ENCODE measurements around the gene TRAM2. TPM values are rescaled to one million over a fixed set of nuclear protein-coding genes. Genes with fewer than 3 reads are reported as not detected.

TRAM2 gene
- total and polyA plus RNA-seq, 9 of the 15 experiments (the other 6 are each of a cell fraction or from before 2014, with no cell fraction given), result 2.6 to 13.3 (median 8.9) TPM

DNA sequence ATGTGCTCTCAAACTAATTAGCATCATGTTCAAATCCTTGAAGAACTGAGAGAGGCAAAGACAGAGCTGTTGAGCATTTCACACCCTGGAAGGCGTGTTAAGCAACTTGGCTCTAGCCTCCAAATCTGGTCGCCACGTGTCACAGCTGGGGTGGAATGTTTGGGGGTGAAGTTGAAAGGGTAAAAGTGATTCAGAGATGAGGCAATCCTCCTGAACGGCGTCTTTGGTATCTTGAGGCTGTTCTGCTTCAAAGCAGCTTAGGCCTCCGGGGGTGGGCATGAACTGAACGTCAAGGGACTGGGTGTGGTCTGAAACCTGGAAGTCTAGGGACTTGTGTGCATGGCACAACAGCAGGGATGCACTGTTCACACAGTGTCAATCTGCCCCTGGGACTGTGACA, 62.3 kb downstream of the TRAM2 start (continued):
- TF ChIP-seq, protein P1, sequence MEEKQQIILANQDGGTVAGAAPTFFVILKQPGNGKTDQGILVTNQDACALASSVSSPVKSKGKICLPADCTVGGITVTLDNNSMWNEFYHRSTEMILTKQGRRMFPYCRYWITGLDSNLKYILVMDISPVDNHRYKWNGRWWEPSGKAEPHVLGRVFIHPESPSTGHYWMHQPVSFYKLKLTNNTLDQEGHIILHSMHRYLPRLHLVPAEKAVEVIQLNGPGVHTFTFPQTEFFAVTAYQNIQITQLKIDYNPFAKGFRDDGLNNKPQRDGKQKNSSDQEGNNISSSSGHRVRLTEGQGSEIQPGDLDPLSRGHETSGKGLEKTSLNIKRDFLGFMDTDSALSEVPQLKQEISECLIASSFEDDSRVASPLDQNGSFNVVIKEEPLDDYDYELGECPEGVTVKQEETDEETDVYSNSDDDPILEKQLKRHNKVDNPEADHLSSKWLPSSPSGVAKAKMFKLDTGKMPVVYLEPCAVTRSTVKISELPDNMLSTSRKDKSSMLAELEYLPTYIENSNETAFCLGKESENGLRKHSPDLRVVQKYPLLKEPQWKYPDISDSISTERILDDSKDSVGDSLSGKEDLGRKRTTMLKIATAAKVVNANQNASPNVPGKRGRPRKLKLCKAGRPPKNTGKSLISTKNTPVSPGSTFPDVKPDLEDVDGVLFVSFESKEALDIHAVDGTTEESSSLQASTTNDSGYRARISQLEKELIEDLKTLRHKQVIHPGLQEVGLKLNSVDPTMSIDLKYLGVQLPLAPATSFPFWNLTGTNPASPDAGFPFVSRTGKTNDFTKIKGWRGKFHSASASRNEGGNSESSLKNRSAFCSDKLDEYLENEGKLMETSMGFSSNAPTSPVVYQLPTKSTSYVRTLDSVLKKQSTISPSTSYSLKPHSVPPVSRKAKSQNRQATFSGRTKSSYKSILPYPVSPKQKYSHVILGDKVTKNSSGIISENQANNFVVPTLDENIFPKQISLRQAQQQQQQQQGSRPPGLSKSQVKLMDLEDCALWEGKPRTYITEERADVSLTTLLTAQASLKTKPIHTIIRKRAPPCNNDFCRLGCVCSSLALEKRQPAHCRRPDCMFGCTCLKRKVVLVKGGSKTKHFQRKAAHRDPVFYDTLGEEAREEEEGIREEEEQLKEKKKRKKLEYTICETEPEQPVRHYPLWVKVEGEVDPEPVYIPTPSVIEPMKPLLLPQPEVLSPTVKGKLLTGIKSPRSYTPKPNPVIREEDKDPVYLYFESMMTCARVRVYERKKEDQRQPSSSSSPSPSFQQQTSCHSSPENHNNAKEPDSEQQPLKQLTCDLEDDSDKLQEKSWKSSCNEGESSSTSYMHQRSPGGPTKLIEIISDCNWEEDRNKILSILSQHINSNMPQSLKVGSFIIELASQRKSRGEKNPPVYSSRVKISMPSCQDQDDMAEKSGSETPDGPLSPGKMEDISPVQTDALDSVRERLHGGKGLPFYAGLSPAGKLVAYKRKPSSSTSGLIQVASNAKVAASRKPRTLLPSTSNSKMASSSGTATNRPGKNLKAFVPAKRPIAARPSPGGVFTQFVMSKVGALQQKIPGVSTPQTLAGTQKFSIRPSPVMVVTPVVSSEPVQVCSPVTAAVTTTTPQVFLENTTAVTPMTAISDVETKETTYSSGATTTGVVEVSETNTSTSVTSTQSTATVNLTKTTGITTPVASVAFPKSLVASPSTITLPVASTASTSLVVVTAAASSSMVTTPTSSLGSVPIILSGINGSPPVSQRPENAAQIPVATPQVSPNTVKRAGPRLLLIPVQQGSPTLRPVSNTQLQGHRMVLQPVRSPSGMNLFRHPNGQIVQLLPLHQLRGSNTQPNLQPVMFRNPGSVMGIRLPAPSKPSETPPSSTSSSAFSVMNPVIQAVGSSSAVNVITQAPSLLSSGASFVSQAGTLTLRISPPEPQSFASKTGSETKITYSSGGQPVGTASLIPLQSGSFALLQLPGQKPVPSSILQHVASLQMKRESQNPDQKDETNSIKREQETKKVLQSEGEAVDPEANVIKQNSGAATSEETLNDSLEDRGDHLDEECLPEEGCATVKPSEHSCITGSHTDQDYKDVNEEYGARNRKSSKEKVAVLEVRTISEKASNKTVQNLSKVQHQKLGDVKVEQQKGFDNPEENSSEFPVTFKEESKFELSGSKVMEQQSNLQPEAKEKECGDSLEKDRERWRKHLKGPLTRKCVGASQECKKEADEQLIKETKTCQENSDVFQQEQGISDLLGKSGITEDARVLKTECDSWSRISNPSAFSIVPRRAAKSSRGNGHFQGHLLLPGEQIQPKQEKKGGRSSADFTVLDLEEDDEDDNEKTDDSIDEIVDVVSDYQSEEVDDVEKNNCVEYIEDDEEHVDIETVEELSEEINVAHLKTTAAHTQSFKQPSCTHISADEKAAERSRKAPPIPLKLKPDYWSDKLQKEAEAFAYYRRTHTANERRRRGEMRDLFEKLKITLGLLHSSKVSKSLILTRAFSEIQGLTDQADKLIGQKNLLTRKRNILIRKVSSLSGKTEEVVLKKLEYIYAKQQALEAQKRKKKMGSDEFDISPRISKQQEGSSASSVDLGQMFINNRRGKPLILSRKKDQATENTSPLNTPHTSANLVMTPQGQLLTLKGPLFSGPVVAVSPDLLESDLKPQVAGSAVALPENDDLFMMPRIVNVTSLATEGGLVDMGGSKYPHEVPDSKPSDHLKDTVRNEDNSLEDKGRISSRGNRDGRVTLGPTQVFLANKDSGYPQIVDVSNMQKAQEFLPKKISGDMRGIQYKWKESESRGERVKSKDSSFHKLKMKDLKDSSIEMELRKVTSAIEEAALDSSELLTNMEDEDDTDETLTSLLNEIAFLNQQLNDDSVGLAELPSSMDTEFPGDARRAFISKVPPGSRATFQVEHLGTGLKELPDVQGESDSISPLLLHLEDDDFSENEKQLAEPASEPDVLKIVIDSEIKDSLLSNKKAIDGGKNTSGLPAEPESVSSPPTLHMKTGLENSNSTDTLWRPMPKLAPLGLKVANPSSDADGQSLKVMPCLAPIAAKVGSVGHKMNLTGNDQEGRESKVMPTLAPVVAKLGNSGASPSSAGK (IDR thresholded peaks at IDR 0.05), result peak; percentile 32; the same call in 1 of the 2 replicates
- TF ChIP-seq HNRNPLL (IDR thresholded peaks at IDR 0.05; ENCODE audit: low read depth, low read length, poor library complexity, severe bottlenecking) (no peak), NR2C2 (CRISPR knock-in tag; IDR thresholded peaks at IDR 0.05) (no peak), NR2C2 (tag; IDR thresholded peaks at IDR 0.05) (peak; percentile 49), ARID1B (IDR thresholded peaks at IDR 0.05) (no peak)
- TF ChIP-seq, protein P2, sequence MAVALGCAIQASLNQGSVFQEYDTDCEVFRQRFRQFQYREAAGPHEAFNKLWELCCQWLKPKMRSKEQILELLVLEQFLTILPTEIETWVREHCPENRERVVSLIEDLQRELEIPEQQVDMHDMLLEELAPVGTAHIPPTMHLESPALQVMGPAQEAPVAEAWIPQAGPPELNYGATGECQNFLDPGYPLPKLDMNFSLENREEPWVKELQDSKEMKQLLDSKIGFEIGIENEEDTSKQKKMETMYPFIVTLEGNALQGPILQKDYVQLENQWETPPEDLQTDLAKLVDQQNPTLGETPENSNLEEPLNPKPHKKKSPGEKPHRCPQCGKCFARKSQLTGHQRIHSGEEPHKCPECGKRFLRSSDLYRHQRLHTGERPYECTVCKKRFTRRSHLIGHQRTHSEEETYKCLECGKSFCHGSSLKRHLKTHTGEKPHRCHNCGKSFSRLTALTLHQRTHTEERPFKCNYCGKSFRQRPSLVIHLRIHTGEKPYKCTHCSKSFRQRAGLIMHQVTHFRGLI (CRISPR knock-in tag; IDR thresholded peaks at IDR 0.05), result no peak
- TF ChIP-seq, protein P3, sequence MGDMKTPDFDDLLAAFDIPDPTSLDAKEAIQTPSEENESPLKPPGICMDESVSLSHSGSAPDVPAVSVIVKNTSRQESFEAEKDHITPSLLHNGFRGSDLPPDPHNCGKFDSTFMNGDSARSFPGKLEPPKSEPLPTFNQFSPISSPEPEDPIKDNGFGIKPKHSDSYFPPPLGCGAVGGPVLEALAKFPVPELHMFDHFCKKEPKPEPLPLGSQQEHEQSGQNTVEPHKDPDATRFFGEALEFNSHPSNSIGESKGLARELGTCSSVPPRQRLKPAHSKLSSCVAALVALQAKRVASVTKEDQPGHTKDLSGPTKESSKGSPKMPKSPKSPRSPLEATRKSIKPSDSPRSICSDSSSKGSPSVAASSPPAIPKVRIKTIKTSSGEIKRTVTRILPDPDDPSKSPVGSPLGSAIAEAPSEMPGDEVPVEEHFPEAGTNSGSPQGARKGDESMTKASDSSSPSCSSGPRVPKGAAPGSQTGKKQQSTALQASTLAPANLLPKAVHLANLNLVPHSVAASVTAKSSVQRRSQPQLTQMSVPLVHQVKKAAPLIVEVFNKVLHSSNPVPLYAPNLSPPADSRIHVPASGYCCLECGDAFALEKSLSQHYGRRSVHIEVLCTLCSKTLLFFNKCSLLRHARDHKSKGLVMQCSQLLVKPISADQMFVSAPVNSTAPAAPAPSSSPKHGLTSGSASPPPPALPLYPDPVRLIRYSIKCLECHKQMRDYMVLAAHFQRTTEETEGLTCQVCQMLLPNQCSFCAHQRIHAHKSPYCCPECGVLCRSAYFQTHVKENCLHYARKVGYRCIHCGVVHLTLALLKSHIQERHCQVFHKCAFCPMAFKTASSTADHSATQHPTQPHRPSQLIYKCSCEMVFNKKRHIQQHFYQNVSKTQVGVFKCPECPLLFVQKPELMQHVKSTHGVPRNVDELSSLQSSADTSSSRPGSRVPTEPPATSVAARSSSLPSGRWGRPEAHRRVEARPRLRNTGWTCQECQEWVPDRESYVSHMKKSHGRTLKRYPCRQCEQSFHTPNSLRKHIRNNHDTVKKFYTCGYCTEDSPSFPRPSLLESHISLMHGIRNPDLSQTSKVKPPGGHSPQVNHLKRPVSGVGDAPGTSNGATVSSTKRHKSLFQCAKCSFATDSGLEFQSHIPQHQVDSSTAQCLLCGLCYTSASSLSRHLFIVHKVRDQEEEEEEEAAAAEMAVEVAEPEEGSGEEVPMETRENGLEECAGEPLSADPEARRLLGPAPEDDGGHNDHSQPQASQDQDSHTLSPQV (IDR thresholded peaks at IDR 0.05), result peak; percentile 42; the same call in 1 of the 2 replicates
- TF ChIP-seq, protein P4, sequence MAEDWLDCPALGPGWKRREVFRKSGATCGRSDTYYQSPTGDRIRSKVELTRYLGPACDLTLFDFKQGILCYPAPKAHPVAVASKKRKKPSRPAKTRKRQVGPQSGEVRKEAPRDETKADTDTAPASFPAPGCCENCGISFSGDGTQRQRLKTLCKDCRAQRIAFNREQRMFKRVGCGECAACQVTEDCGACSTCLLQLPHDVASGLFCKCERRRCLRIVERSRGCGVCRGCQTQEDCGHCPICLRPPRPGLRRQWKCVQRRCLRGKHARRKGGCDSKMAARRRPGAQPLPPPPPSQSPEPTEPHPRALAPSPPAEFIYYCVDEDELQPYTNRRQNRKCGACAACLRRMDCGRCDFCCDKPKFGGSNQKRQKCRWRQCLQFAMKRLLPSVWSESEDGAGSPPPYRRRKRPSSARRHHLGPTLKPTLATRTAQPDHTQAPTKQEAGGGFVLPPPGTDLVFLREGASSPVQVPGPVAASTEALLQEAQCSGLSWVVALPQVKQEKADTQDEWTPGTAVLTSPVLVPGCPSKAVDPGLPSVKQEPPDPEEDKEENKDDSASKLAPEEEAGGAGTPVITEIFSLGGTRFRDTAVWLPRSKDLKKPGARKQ (CRISPR knock-in tag; IDR thresholded peaks at IDR 0.05), result no peak
